NOMO-1 treated with dmso at 0.1 percent for 144 hours (cell line): ENCODE measurements around the gene C2orf92.

ENCODE experiments used
- DNase-seq: peaks from one replicate; lab custom pipeline; 2025; ENCODE audit not compliant: unreplicated experiment; lab: John Stamatoyannopoulos, UW

C2orf92 gene

DNA sequence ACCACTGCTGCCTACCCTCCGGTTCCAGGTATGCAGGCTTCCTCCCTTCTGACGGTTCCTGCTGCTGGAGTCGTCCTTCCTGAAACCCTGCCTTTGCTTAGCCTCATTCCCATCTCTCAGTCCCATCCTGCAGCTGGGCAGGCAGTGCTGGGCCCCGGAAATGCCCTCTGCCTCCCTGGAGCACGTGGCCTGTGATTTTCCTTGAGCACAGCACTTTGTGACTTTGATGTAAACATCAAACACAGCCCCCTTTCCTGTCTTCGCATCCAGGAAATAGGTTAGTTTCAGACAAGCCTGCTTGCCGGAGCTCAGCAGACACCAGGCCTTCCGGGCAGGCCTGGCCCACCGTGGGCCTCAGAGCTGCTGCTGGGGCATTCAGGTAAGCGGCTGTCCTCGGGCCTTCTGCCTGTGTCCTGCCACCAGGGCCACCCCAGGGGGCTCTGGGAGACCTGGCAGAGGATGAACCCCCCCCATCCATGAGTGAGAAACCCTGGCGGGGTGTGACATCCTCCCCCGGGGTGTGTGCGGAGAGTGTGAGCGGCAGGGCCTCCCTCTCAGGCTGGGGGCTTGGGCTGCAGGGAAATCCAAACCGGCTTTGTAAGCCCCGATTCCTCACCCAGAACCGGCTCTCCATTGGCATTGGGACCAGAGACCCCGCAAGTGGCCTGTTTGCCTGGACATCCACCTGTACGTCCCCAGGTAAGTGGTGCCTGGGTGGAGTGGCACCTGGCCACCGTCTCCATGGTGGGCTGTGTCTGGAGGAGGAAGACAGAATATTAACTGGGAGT, 44.0 kb downstream of the C2orf92 start, which contains the start of gene ZAP70:
TSS of gene ZAP70 (plus strand) at position 281 of the 788 bp plus-strand sequence. CDS start 10,461 bp downstream, outside the sequence.
- DNase-seq = no peak

- DNase-seq = no peak
Observed at GRCh38 chr2:97714084-97714949, 44.8 kb downstream of the C2orf92 start.

DNA sequence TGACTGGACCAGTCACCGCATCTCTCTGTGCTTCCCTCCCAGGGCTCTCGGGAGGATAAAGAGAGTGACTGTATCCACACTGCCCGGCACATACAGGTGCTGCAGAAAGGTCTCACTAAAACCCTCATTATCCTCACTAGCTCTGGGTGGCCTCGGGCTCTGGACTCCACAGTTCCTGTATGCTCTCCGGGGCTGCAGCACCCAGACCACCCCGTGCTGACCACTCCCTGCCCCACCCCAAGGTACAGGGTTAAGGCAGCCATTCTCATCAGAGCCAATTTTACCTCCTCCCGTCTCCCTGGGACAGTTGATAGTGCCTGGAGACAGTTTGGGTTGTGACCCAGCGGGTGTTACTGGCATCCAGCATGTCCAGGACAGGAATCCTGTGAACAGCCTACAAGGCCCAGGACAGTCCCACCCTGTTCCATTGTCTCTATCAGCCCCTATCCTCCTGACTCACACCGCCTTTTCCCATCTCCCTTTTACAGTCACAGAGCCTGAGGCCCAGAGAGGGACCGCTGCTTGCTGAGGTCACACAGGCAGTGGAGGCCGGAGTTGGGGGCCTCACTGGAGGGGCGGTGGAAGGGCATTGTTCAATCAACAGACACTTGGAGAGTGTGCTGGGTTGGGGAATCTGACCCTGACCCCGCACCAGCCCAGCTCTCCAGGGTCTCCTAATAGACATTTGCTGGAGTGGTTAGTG, 45.6 kb downstream of the C2orf92 start:
- DNase-seq = no peak

- DNase-seq = no peak
Observed at GRCh38 chr2:97715951-97716694, 46.6 kb downstream of the C2orf92 start.

DNA sequence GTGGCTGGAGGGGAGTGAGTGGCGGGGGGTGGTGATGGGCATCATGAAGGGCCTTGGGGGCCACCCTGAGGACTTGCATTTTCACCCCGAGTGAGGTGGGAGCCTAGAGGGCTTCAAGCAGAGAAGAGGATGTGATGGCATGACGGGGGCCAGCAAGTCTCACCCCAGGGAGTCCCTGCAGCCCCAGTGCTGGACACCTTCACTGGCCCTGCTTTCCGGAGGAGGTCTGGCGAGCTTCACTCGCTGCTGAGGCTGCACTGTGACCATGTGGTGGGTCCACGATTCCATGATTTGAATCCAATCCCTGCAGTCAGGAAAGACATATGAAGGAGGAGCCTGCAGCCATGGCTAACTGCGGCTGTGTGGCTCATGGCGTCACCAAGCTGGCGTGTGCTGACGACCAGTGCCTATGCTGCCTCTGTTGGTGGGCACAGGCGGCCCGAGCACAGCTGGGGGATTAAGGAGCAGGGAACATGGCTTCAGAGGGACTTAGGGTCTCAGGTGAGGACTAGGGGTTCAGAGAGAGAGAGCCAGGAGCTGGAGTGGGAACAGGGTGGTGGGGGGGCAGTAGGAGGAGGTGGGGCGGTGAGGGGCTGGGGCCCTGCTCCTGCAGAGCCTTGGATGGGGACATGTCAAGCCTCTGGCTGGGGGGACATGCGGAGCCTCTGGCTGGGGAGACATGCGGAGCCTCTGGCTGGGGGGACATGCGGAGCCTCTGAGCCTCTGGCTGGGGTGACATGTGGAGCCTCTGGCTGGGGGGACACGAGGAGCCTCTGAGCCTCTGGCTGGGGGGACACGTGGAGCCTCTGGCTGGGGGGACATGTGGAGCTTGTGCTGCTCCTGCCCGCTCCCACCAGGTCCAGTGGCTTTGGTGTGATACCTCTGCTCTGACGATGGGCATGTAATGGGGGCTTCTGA, 47.4 kb downstream of the C2orf92 start:
- no peak for DNase-seq

- no peak for DNase-seq
Observed at GRCh38 chr2:97717613-97717995, 48.1 kb downstream of the C2orf92 start.

- DNase-seq = no peak
Observed at GRCh38 chr2:97718051-97718882, 48.8 kb downstream of the C2orf92 start.

DNA sequence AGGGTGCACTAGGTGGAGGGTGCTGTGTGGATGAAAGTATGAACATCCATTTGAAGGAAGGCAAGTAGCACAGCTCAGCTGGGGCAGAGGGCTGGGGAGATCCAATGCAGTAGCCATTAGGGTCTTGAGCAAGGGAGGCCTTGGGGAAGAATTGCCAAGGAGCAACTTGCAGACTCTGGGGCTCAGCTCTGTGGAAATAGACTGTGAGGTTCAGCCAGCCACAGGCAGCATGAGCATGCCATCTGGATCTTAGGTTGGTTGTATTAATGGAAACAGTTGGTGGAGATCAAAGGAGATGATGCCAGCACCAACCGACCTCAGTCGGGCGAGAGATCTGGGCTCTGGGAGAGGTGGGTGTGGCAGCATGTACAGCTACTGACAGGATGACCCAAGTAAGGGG, 49.4 kb downstream of the C2orf92 start:
- DNase-seq = no peak

DNA sequence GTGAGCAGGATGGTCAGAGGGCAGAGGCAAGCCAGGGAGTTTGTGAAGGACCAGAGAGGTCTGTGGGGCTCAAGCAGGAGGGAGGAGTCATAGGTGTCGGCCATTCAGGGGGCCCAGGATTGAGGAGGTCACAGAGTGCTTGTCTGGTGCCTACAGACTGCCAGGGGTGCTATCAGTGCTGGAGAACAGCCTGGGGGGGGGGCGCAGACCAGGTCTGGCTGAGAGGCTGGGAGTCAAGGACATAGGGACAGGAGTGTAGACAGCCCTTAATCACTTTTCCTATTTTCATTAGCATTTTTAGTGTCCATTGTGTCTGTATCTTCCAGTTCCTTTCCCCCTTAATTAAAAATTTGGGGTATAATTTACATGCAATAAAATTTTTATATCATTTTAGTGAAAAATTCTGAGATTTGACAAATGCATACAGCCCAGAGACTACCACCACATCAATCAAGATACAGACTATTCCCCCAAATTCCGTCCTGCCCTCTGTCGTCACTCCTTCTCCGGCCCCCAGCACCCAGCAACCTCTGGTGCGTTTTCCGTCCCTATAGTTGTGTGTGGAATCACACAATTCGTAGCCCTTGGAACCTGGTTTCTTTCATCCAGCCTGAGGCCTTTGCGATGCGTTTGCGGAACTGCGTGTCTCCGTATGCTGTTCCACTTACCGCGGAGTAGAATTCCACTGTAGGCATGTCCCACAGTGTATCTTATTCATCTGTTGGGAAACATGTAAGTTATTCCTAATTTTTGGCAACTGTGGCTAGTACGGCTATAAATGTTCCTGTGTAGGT, 50.0 kb downstream of the C2orf92 start:
- DNase-seq = no peak

GRCh38 chr2:97720746-97721145, 51.2 kb downstream of the C2orf92 start:
- no peak for DNase-seq

DNA sequence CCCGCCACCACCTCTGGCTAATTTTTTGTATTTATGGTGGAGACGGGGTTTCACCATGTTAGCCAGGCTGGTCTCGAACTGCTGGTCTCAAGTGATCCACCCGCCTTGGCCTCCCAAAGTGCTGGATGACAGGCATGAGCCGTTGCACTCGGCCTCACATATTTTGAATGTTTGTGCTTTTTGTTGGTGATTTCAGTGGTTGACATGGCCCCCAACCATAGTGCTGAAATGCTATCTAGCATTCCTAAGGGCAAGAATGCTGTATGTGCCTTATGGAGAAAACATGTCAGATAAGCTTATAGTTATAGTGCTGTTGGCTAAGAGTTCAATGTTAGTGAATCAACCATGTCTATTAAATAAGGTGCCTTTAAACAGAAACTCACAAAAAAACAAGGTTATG, 52.7 kb downstream of the C2orf92 start:
- no peak for DNase-seq

DNA sequence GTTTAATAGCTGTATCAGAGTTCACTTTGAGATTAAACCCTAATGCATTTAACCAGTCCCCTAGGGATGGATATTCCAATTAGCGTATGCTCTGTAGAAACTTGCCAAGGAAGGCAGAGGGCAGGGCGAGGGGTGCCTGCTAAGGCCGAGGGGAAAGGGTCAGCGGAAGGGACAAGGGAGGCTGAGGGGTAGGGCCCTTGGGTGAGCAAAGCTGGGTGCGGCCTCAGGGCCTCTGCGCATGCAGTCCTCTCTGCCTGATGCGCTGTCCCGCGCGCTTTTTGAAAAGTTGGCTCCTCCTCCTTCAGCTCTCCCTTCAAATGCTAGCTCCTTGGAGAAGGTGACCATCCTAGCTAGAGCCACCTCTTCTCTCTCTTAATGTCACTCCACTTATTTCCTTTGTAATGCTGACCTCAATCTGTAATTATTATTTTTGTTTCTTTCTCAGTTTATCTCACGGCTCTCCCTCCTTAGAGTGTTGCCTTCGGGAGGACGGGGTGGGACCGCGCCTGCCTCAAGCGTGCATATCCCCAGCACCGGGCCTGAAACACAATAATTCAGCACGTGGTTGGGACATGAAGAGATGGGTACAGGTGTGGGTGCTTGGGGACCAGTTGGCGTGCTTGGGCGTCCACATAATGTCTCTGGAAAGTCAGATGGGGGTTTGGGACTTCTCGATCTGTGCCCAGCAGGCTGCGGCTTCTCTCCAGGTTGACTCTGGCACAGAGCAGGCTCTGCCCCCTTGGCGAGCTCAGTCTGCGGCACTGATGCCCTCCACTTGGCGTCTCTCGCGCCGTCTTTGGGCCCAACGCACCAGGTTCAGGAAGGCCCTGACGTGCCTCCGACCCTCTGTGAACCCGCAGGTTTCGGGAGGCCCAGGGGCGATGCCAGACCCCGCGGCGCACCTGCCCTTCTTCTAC, 53.9 kb downstream of the C2orf92 start:
- DNase-seq = no peak

DNA sequence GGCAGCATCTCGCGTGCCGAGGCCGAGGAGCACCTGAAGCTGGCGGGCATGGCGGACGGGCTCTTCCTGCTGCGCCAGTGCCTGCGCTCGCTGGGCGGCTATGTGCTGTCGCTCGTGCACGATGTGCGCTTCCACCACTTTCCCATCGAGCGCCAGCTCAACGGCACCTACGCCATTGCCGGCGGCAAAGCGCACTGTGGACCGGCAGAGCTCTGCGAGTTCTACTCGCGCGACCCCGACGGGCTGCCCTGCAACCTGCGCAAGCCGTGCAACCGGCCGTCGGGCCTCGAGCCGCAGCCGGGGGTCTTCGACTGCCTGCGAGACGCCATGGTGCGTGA, 54.5 kb downstream of the C2orf92 start:
- no peak for DNase-seq

DNA sequence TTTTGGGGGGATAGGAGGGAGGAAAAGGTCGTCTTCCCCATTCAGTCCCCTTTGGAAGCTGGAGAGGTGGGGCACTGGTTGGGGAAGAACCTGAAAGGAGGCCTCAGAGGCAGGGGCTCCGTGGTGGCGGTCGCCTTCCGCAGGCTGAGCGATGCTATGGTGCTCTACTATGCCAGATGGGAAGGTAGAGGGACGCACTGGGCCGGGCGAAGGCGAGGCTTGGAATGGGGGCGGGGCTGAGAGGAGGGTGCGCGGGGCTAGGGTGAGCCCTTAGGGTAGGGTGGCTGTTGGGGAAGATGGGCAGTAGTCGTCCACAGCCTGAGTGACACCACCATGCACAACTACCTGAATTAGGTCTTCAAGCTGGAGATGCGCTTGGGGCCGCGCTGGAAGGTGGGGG, 55.0 kb downstream of the C2orf92 start:
- no peak for DNase-seq

- DNase-seq = no peak
Observed at GRCh38 chr2:97724946-97725688, 55.6 kb downstream of the C2orf92 start.

DNA sequence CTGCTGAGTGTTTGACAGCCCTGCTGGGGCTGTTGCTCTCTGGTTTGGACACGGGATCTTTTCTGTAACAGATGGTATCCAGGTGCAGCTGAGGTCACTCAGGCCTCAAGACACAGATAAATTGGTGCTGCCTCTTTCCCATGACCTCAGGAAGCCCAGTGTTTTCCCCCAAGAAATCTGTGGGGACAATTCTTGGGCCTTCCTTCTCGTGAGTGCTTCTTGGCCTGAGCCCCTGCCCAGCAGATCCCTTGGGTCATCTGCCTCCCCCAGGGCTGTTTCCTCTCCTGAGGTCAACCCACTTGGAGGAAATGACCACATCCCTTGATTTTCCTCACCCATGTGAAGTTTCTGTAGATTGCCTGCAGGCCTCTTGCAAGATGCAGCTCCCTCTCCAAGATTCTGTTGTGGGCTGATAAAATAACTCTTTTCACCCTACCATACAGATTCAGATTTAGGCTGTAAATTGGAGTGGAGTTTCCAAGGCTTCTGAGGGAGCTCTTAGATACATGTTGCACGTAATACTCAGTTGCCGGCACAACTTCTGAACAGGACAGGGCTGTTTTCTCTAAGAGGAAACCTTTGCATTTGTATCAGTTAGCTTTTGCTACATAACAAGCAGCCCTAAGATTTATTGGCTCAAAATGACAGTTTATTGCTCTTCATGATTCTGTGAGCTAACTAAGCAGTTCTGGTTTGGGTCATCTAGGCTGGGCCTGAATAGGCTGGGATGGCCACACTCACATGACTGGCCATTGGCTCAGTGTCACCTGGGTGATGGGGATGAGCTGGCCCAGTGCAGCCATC, 57.0 kb downstream of the C2orf92 start:
- no peak for DNase-seq
